ENCODE results near the gene CBX8. TPM values are rescaled to one million over a fixed set of nuclear protein-coding genes. Genes with fewer than 3 reads are reported as not detected.

Gene CBX8
- total and polyA plus RNA-seq, 2 of the 13 experiments (the other 11 are each of a cell fraction or from before 2014, with no cell fraction given), result 0.34 to 12.6 TPM

- no peak for TF ChIP-seq ZNF432 (CRISPR knock-in tag; IDR thresholded peaks at IDR 0.05; ENCODE audit: borderline replicate concordance)
- no peak for TF ChIP-seq NRL (CRISPR knock-in tag; IDR thresholded peaks at IDR 0.05; ENCODE audit: borderline replicate concordance)
- TF ChIP-seq CBX5 (CRISPR knock-in tag; IDR thresholded peaks at IDR 0.05; ENCODE audit: borderline replicate concordance), result 0 out of 2 replicates have a peak, but pooled peaks have one; percentile 10
- no peak for TF ChIP-seq HNRNPLL (IDR thresholded peaks at IDR 0.05; ENCODE audit: low read depth, low read length, poor library complexity, severe bottlenecking)
- TF ChIP-seq, protein P1, sequence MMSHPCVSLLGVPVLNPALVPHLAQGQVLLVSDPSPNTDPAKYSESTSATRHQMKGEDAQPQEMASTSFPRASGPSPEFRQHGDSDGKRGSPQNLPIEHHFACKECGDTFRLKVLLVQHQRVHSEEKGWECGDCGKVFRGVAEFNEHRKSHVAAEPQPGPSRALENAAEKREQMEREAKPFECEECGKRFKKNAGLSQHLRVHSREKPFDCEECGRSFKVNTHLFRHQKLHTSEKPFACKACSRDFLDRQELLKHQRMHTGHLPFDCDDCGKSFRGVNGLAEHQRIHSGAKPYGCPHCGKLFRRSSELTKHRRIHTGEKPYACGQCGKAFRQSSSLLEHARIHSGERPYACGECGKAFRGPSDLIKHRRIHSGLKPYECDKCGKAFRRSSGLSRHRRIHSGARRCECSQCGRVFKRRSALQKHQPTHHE (CRISPR knock-in tag; IDR thresholded peaks at IDR 0.05; ENCODE audit: borderline replicate concordance), result 0 out of 2 replicates have a peak, but pooled peaks have one; percentile 8
- no peak for TF ChIP-seq HMG20B (CRISPR knock-in tag; conservative IDR thresholded peaks at IDR 0.05)
- TF ChIP-seq PCBP2 (optimal IDR thresholded peaks at IDR 0.05; ENCODE audit: low read depth, low read length, poor library complexity, severe bottlenecking), result no peak
- TF ChIP-seq JDP2 (CRISPR knock-in tag; IDR thresholded peaks at IDR 0.05; ENCODE audit: borderline replicate concordance), result no peak
- peak; percentile 21; the same call in 1 of the 2 replicates for TF ChIP-seq CREM (IDR thresholded peaks at IDR 0.05)
- no peak for TF ChIP-seq CREM (CRISPR knock-in tag; IDR thresholded peaks at IDR 0.05)
- TF ChIP-seq RBM22 (optimal IDR thresholded peaks at IDR 0.05; ENCODE audit: low read length), result no peak
- 0 out of 2 replicates have a peak, but pooled peaks have one; percentile 52 for TF ChIP-seq MED13 (CRISPR knock-in tag; IDR thresholded peaks at IDR 0.05)
- TF ChIP-seq, protein P2, sequence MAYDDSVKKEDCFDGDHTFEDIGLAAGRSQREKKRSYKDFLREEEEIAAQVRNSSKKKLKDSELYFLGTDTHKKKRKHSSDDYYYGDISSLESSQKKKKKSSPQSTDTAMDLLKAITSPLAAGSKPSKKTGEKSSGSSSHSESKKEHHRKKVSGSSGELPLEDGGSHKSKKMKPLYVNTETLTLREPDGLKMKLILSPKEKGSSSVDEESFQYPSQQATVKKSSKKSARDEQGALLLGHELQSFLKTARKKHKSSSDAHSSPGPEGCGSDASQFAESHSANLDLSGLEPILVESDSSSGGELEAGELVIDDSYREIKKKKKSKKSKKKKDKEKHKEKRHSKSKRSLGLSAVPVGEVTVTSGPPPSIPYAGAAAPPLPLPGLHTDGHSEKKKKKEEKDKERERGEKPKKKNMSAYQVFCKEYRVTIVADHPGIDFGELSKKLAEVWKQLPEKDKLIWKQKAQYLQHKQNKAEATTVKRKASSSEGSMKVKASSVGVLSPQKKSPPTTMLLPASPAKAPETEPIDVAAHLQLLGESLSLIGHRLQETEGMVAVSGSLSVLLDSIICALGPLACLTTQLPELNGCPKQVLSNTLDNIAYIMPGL (CRISPR knock-in tag; IDR thresholded peaks at IDR 0.05; ENCODE audit: borderline replicate concordance in 1 of 2, low read depth in 1 of 2), result no peak
- TF ChIP-seq ZNF782 (CRISPR knock-in tag; IDR thresholded peaks at IDR 0.05; ENCODE audit: borderline replicate concordance), result no peak
- TF ChIP-seq, protein P3, sequence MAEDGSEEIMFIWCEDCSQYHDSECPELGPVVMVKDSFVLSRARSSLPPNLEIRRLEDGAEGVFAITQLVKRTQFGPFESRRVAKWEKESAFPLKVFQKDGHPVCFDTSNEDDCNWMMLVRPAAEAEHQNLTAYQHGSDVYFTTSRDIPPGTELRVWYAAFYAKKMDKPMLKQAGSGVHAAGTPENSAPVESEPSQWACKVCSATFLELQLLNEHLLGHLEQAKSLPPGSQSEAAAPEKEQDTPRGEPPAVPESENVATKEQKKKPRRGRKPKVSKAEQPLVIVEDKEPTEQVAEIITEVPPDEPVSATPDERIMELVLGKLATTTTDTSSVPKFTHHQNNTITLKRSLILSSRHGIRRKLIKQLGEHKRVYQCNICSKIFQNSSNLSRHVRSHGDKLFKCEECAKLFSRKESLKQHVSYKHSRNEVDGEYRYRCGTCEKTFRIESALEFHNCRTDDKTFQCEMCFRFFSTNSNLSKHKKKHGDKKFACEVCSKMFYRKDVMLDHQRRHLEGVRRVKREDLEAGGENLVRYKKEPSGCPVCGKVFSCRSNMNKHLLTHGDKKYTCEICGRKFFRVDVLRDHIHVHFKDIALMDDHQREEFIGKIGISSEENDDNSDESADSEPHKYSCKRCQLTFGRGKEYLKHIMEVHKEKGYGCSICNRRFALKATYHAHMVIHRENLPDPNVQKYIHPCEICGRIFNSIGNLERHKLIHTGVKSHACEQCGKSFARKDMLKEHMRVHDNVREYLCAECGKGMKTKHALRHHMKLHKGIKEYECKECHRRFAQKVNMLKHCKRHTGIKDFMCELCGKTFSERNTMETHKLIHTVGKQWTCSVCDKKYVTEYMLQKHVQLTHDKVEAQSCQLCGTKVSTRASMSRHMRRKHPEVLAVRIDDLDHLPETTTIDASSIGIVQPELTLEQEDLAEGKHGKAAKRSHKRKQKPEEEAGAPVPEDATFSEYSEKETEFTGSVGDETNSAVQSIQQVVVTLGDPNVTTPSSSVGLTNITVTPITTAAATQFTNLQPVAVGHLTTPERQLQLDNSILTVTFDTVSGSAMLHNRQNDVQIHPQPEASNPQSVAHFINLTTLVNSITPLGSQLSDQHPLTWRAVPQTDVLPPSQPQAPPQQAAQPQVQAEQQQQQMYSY (CRISPR knock-in tag; IDR thresholded peaks at IDR 0.05), result no peak; the same call in 1 of the 2 replicates
- TF ChIP-seq ZNF766 (CRISPR knock-in tag; IDR thresholded peaks at IDR 0.05; ENCODE audit: borderline replicate concordance), result no peak
- TF ChIP-seq PRPF4 (IDR thresholded peaks at IDR 0.05; ENCODE audit: low read depth, low read length, poor library complexity, severe bottlenecking), result no peak
- TF ChIP-seq SMARCC2 (IDR thresholded peaks at IDR 0.05), result no peak
- no peak for TF ChIP-seq TFDP2 (CRISPR knock-in tag; IDR thresholded peaks at IDR 0.05)
Observed at GRCh38 chr17:79843474-79843815, 46.6 kb upstream of the CBX8 start (continued).

Measured in HepG2 (cell line).